Peyer's patch (tissue), 4 donors: ENCODE measurements around the gene APRT.

ENCODE experiments used
- POLR2A ChIP-seq, 2 donors: fragments of 450-650 bp; IDR thresholded peaks; one replicate each; pipeline ENCODE4 v1.5.1; 2017; ENCODE audit warnings: antibody characterized with exemption in 2 of 2, mild to moderate bottlenecking in 2 of 2, moderate library complexity in 2 of 2
- TF ChIP-seq, protein P1 (sequence below), 6 experiments: fragments of 450-650 bp in 4 of 6; fragments of 200-600 bp in 2 of 6; sonication (generic) in 1 of 6; IDR thresholded peaks; one replicate each; pipeline ENCODE4 v1.5.1; 2017 to 2019; ENCODE audit warnings: antibody characterized with exemption in 6 of 6, mild to moderate bottlenecking in 3 of 6, moderate library complexity in 1 of 6

DNA sequence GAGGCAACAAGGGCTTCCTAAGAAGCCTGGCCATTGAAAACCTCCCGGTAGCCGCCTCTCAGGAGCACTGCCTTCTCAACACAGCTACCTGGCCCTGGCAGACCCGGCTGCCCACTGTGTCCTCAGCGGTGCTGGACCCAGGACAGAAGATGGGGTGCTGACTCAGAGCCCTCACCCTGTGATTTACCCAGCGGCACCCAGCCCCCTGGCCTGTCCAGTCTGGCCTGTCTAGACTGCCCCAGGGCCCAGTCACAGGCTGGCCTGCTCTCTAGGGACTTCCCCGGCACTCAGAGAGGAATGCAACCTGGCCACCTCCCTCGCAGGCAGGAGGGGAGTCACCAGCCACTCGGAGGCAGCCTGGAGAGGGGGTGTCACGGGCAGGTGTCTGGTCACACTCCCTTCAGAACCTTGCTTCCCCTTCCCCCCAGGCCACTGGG, 46.8 kb downstream of the APRT start:
- TF ChIP-seq, protein P1, sequence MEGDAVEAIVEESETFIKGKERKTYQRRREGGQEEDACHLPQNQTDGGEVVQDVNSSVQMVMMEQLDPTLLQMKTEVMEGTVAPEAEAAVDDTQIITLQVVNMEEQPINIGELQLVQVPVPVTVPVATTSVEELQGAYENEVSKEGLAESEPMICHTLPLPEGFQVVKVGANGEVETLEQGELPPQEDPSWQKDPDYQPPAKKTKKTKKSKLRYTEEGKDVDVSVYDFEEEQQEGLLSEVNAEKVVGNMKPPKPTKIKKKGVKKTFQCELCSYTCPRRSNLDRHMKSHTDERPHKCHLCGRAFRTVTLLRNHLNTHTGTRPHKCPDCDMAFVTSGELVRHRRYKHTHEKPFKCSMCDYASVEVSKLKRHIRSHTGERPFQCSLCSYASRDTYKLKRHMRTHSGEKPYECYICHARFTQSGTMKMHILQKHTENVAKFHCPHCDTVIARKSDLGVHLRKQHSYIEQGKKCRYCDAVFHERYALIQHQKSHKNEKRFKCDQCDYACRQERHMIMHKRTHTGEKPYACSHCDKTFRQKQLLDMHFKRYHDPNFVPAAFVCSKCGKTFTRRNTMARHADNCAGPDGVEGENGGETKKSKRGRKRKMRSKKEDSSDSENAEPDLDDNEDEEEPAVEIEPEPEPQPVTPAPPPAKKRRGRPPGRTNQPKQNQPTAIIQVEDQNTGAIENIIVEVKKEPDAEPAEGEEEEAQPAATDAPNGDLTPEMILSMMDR (IDR thresholded peaks at IDR 0.05): no peak
- no peak for TF ChIP-seq POLR2A (IDR thresholded peaks at IDR 0.05)
